Endothelial cell of umbilical vein (primary cell): ENCODE results near the gene PRM1. TPM values are rescaled to one million over a fixed set of nuclear protein-coding genes. Genes with fewer than 3 reads are reported as not detected.

Experiments used
- BruUV-seq: library from RNA; stranded (reverse); fragments of 400-500 nt; replicated peaks from 2 replicates; lab custom pipeline; 2021; lab: Mats Ljungman, UMichigan
- CTCF ChIA-PET: fragments of 300-600, 350-600 bp; sonication (Branson Sonifier 250); formaldehyde crosslinking; loops from one replicate; lab custom pipeline; 2021; ENCODE audit warnings: antibody characterized with exemption, inconsistent platforms; lab: Charles Lee
- POLR2A ChIA-PET: fragments of 300-600, 350-600 bp; sonication (Branson Sonifier 250); formaldehyde crosslinking; loops from one replicate; lab custom pipeline; 2021; ENCODE audit warnings: antibody characterized with exemption, inconsistent platforms; lab: Charles Lee
- DNase-seq: peaks from one replicate; pipeline ENCODE4 v3.0.0-alpha.2; 2011; ENCODE audit warnings: low read depth, low spot score
- FAIRE-seq: peaks from 2 replicates; lab custom pipeline; 2011; peaks lifted over from hg19 to GRCh38; lab: Jason Lieb, UNC
- H2AFZ ChIP-seq: 2 replicates; pipeline ENCODE4 v1.6.0; 2012; ENCODE audit warnings: low read depth, low read length, control low read depth, inconsistent platforms
- H3K27ac ChIP-seq: 2 replicates; pipeline ENCODE4 v1.5.1; 2011; ENCODE audit warnings: low read depth, mild to moderate bottlenecking, control low read depth, low read length, moderate library complexity; ENCODE audit not compliant: insufficient read depth
- H3K27me3 ChIP-seq, 2 experiments: 2 replicates each; pipeline versions ENCODE4 v1.6.0 to v1.6.1; 2011; ENCODE audit warnings: low read length in 2 of 2, mixed read lengths in 1 of 2; ENCODE audit not compliant: control insufficient read depth in 2 of 2, insufficient read depth in 2 of 2
- H3K36me3 ChIP-seq, 2 experiments: 2 replicates in 1 of 2; 3 replicates in 1 of 2; pipeline ENCODE4 v1.5.1; 2011; ENCODE audit warnings: low read length in 2 of 2, mild to moderate bottlenecking in 1 of 2, moderate library complexity in 1 of 2; ENCODE audit not compliant: control insufficient read depth in 2 of 2, insufficient read depth in 2 of 2; ENCODE audit errors: extremely low read depth in 1 of 2
- H3K4me1 ChIP-seq: 3 replicates; pipeline ENCODE4 v1.5.1; 2011; ENCODE audit warnings: mild to moderate bottlenecking, low read length; ENCODE audit not compliant: control insufficient read depth, insufficient read depth; ENCODE audit errors: extremely low read depth
- H3K4me2 ChIP-seq: 2 replicates; pipeline ENCODE4 v1.6.1; 2011; ENCODE audit warnings: low read length, control low read depth, mixed read lengths; ENCODE audit not compliant: insufficient read depth
- H3K4me3 ChIP-seq, 3 experiments: fragments of 200-600 bp in 1 of 3; sonication (generic), shearing (Covaris generic) in 1 of 3; replicated peaks in 1 of 3; 2 replicates each; pipeline ENCODE4 v1.5.1; 2011 to 2016; ENCODE audit warnings: control low read depth in 3 of 3, low read length in 3 of 3, mild to moderate bottlenecking in 2 of 3, inconsistent platforms in 1 of 3, low read depth in 1 of 3, moderate library complexity in 1 of 3; ENCODE audit not compliant: insufficient read depth in 1 of 3
- H3K79me2 ChIP-seq: 2 replicates; pipeline ENCODE4 v1.6.0; 2012; ENCODE audit warnings: low read length, inconsistent platforms; ENCODE audit not compliant: control insufficient read depth, insufficient read depth
- H3K9ac ChIP-seq: replicated peaks from 2 replicates; pipeline ENCODE3; 2011; ENCODE audit warnings: low read length, control low read depth; ENCODE audit not compliant: insufficient read depth; ENCODE audit errors: extremely low read depth
- H3K9me1 ChIP-seq: replicated peaks from 3 replicates; pipeline ENCODE4 v1.6.0; 2011; ENCODE audit warnings: mild to moderate bottlenecking, low read length; ENCODE audit not compliant: control insufficient read depth, insufficient read depth; ENCODE audit errors: extremely low read depth
- H3K9me3 ChIP-seq: replicated peaks from 2 replicates; pipeline ENCODE4 v1.5.1; 2012; ENCODE audit warnings: low read length, inconsistent platforms; ENCODE audit not compliant: control insufficient read depth, insufficient read depth
- H4K20me1 ChIP-seq: replicated peaks from 2 replicates; pipeline ENCODE3; 2011; ENCODE audit warnings: mild to moderate bottlenecking, low read length; ENCODE audit not compliant: control insufficient read depth, insufficient read depth; ENCODE audit errors: extremely low read depth
- EZH2 ChIP-seq: IDR thresholded peaks from 2 replicates; pipeline ENCODE4 v1.6.1; 2012; ENCODE audit warnings: borderline replicate concordance, low read depth, mild to moderate bottlenecking, moderate library complexity, low read length, inconsistent platforms; ENCODE audit not compliant: severe bottlenecking
- FOS ChIP-seq: IDR thresholded peaks from 2 replicates; pipeline ENCODE4 v1.6.1; 2011; ENCODE audit warnings: mild to moderate bottlenecking, low read length, moderate library complexity, borderline replicate concordance; ENCODE audit not compliant: insufficient read depth
- GATA2 ChIP-seq: IDR thresholded peaks from 2 replicates; pipeline ENCODE4 v1.7.0; 2011; ENCODE audit warnings: low read depth, mild to moderate bottlenecking, moderate library complexity, mixed read lengths, low read length; ENCODE audit not compliant: insufficient read length, insufficient read depth
- JUN ChIP-seq: IDR thresholded peaks from 2 replicates; pipeline ENCODE4 v1.6.1; 2011; ENCODE audit warnings: borderline replicate concordance, low read depth; ENCODE audit not compliant: insufficient read length, insufficient read depth
- MAX ChIP-seq: IDR thresholded peaks from 2 replicates; pipeline ENCODE4 v1.6.1; 2011; ENCODE audit not compliant: insufficient read depth, insufficient read length
- MYC ChIP-seq: IDR thresholded peaks from one replicate; pipeline ENCODE4 v1.6.1; 2011; ENCODE audit warnings: mild to moderate bottlenecking, low read depth, low read length
- POLR2A ChIP-seq: IDR thresholded peaks from 2 replicates; pipeline ENCODE4 v1.6.1; 2012; ENCODE audit warnings: low read depth, mild to moderate bottlenecking, control low read depth, low read length
- POLR2AphosphoS5 ChIP-seq: IDR thresholded peaks from 2 replicates; pipeline ENCODE4 v1.6.1; 2012; ENCODE audit warnings: low read depth, mild to moderate bottlenecking, control low read depth, low read length, moderate library complexity; ENCODE audit not compliant: insufficient read depth
- dilution Hi-C: fragments of 300-500 bp; cut with MboI; formaldehyde crosslinking; loops from one replicate; pipeline ENCODE4 v1.15.0; 2019; ENCODE audit warnings: low sequenced_read_pairs; ENCODE audit not compliant: extremely low pct_ligation_motif_present
- intact Hi-C: fragments of 100-400 bp; cut with micrococcal nuclease; formaldehyde crosslinking; loops from one replicate; pipeline ENCODE4 v1.10.0; 2022
- polyA plus RNA-seq, 4 experiments: library from polyadenylated mRNA; depleted of rRNA in 3 of 4; stranded (reverse) in 3 of 4; unstranded in 1 of 4; fragments of >200 nt; gene quantifications; 2 replicates each; pipeline versions ENCODE4 v1.2.1 to v1.2.3, GENCODE V29; 2011 to 2012; ENCODE audit warnings: missing spikeins in 1 of 4
- total RNA-seq: library from RNA; stranded (reverse); gene quantifications from 2 replicates; pipeline ENCODE4 v1.2.3, GENCODE V29; 2021
- TF ChIP-seq, protein P1 (sequence below), 2 donors: IDR thresholded peaks; 1 replicate in 1 of 2; 2 replicates in 1 of 2; pipeline ENCODE4 v1.5.1; 2011; ENCODE audit warnings: low read length in 2 of 2, mild to moderate bottlenecking in 2 of 2, moderate library complexity in 2 of 2, control low read depth in 1 of 2, inconsistent platforms in 1 of 2, low read depth in 1 of 2; ENCODE audit not compliant: insufficient read depth in 1 of 2; ENCODE audit errors: extremely low read depth in 1 of 2

Gene PRM1
- total and polyA plus RNA-seq, 2 donors (not counting 3 experiments of a cell fraction or from before 2014, with no cell fraction given): not detected

- POLR2A ChIA-PET: no interaction called here
- no peak overlapping the region for H3K4me3 ChIP-seq
- no peaks in the 10 kb centered on the region for H3K79me2 ChIP-seq
- BruUV-seq: no TSS peak
- no peak overlapping the region for H2AFZ ChIP-seq
- TF ChIP-seq GATA2 (no peak), JUN (no peak), MYC (no peak), POLR2A (no peak), MAX (no peak), EZH2 (no peak), POLR2AphosphoS5 (no peak), FOS (no peak)
- TF ChIP-seq, protein P1, sequence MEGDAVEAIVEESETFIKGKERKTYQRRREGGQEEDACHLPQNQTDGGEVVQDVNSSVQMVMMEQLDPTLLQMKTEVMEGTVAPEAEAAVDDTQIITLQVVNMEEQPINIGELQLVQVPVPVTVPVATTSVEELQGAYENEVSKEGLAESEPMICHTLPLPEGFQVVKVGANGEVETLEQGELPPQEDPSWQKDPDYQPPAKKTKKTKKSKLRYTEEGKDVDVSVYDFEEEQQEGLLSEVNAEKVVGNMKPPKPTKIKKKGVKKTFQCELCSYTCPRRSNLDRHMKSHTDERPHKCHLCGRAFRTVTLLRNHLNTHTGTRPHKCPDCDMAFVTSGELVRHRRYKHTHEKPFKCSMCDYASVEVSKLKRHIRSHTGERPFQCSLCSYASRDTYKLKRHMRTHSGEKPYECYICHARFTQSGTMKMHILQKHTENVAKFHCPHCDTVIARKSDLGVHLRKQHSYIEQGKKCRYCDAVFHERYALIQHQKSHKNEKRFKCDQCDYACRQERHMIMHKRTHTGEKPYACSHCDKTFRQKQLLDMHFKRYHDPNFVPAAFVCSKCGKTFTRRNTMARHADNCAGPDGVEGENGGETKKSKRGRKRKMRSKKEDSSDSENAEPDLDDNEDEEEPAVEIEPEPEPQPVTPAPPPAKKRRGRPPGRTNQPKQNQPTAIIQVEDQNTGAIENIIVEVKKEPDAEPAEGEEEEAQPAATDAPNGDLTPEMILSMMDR (IDR thresholded peaks at IDR 0.05; ENCODE audit: extremely low read depth in 1 of 2, insufficient read depth in 1 of 2, low read depth in 1 of 2, low read length in 2 of 2): no peak
- H3K9ac ChIP-seq: no peak overlapping the region
- no peaks in the 10 kb centered on the region for H4K20me1 ChIP-seq
- CTCF ChIA-PET: interaction anchor here (0.6 kb wide), 1 partner anchor 212 kb away, joined by 3 read pairs; no protein-coding TSS in a partner anchor
- H3K36me3 ChIP-seq: no peaks in the 10 kb centered on the region
- FAIRE-seq: no peak
- H3K27me3 ChIP-seq: peaks cover 4 to 6% of the 10 kb centered on the region in 2 experiments
- dilution Hi-C loops: no loop called here
- DNase-seq: no peak
- H3K9me3 ChIP-seq: no peaks in the 10 kb centered on the region
- intact Hi-C loops: no loop called here
- no peaks in the 10 kb centered on the region for H3K9me1 ChIP-seq
- no peaks in the 10 kb centered on the region for H3K4me1 ChIP-seq
- no peak overlapping the region for H3K4me2 ChIP-seq
- H3K27ac ChIP-seq: no peak overlapping the region
These were observed 42.6 kb downstream of the PRM1 start for GRCh38 chr16:11238272-11239202.
